Measurements from ENCODE around the gene VARS1. TPM values are rescaled to one million over a fixed set of nuclear protein-coding genes. Genes with fewer than 3 reads are reported as not detected.

VARS1 gene
- total and polyA plus RNA-seq, 2 of the 8 experiments (the other 6 are each of a cell fraction or from before 2014, with no cell fraction given): 53.5 to 162 TPM

DNA sequence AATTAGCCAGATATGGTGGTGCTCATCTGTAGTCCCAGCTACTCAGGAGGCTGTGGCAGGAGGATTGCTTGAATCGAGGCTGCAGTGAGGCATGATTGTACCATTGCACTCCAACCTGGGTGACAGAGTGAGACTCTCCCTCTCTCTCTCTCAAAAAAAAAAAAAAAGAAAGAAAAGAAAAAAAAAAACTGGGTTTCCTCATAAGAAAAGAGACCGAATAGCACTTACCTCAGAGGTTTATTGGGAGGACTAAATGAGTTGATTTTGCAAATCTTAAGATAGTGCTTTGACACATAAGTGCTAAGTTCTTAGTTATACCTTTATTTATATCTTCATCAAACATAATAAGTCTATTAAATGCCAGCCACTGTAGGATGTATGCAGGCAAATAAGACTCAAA is 24.7 kb downstream of the VARS1 start:
- CTCF ChIA-PET (ENCODE audit: partially characterized antibody): interaction anchor here (0.6 to 14.4 kb wide), 18 partner anchors 14 to 97 kb away, joined by 3 to 228 read pairs (median 12); partner anchors contain the start of genes DDAH2, HSPA1B, MPIG6B and MSH5
- no peaks in the 10 kb centered on the region for H3K27me3 ChIP-seq (replicated peaks in 1 of 4; ENCODE audit: control insufficient read depth in 3 of 4, extremely low read depth in 1 of 4, insufficient read depth in 3 of 4, low read length in 3 of 4)
- no peak overlapping the region for H3K56ac ChIP-seq (replicated peaks; ENCODE audit: insufficient read length, low read depth, low read length)
- H3K4me3 ChIP-seq (ENCODE audit: extremely low read depth in 1 of 4, insufficient read depth in 2 of 4, low read depth in 3 of 4, low read length in 4 of 4): no peak overlapping the region
- POLR2A ChIA-PET (ENCODE audit: partially characterized antibody): interaction anchor here (0.6 to 2.8 kb wide), 9 partner anchors 10 to 1604 kb away, joined by 3 to 10 read pairs (median 7); partner anchors contain the start of genes HSPA1A, HSPA1L, MSH5 and VARS1
- 74% methylated on average over 2 of the region's 2 CpGs; no CpG with 5 or more reads in 1 of the 2 experiments for WGBS, 2 experiments (ENCODE audit: extremely low coverage in 1 of 2, insufficient coverage in 1 of 2, insufficient read length in 1 of 2, insufficient replicate concordance in 2 of 2, low coverage in 1 of 2, low lambda C conversion rate in 2 of 2, missing lambda C conversion rate in 1 of 2)
- H4K91ac ChIP-seq (replicated peaks; ENCODE audit: insufficient read length, low read length): no peak overlapping the region
- no peaks in the 10 kb centered on the region for H3K79me2 ChIP-seq (ENCODE audit: control insufficient read depth in 1 of 2, insufficient read depth in 2 of 2, low read length in 2 of 2)
- no peaks in the 10 kb centered on the region for H3K9me3 ChIP-seq (ENCODE audit: insufficient read depth in 2 of 2, low read depth in 1 of 2, low read length in 1 of 2)
- no peak overlapping the region for H3K14ac ChIP-seq (ENCODE audit: insufficient read length)
- H3K27ac ChIP-seq (ENCODE audit: low read depth, low read length): no peak overlapping the region
- no peak overlapping the region for H4K8ac ChIP-seq (ENCODE audit: extremely low read depth, insufficient read depth, low read length)
- no peaks in the 10 kb centered on the region for H3K79me1 ChIP-seq (ENCODE audit: low read depth, low read length)
- H2BK120ac ChIP-seq (replicated peaks; ENCODE audit: low read depth, low read length): no peak overlapping the region
- no peaks in the 10 kb centered on the region for H4K20me1 ChIP-seq (replicated peaks in 1 of 2; ENCODE audit: control insufficient read depth in 1 of 2, insufficient read depth in 2 of 2, low read length in 2 of 2)
- no peak overlapping the region for H2BK5ac ChIP-seq (ENCODE audit: low read depth, low read length)
- 0 out of 2 replicates have a peak, but pooled peaks cover 3% of the 10 kb centered on the region for H3K23me2 ChIP-seq (ENCODE audit: low read depth, low read length)
- no peak overlapping the region for H2AK5ac ChIP-seq (ENCODE audit: low read depth, low read length)
- no peak for FAIRE-seq
- H3K4ac ChIP-seq (replicated peaks; ENCODE audit: insufficient read length, low read depth, low read length): no peak overlapping the region
- H2BK15ac ChIP-seq (ENCODE audit: low read length): no peak overlapping the region
- H2BK12ac ChIP-seq (ENCODE audit: low read depth, low read length): no peak overlapping the region
- H3K23ac ChIP-seq (ENCODE audit: insufficient read length): no peak overlapping the region
- no peak for DNase-seq (ENCODE audit: low read depth in 1 of 2, low spot score in 2 of 2)
- H3K9ac ChIP-seq (replicated peaks in 1 of 4; ENCODE audit: extremely low read depth in 1 of 4, low read depth in 3 of 4, low read length in 3 of 4): no peak overlapping the region
- H3K4me2 ChIP-seq (ENCODE audit: insufficient read depth in 1 of 2, low read depth in 2 of 2, low read length in 2 of 2): no peak overlapping the region
- no peak overlapping the region for H4K5ac ChIP-seq (ENCODE audit: insufficient read length, low read depth, low read length)
- H3K18ac ChIP-seq (ENCODE audit: extremely low read depth, low read length): no peak overlapping the region
- H3K36me3 ChIP-seq (ENCODE audit: control insufficient read depth in 2 of 4, insufficient read depth in 4 of 4, low read length in 3 of 4): no peaks in the 10 kb centered on the region
- H2AFZ ChIP-seq (ENCODE audit: low read length): no peak overlapping the region
- no peak overlapping the region for H2BK20ac ChIP-seq (ENCODE audit: low read length)
- peaks cover 0 to 5% (median under 1%) of the 10 kb centered on the region in 4 experiments; a peak in 4 of 7 replicates for H3K4me1 ChIP-seq (replicated peaks in 1 of 4; ENCODE audit: control insufficient read depth in 3 of 4, insufficient read depth in 4 of 4, low read length in 3 of 4)
- no peak for TF ChIP-seq RNF2 (IDR thresholded peaks at IDR 0.05; ENCODE audit: borderline replicate concordance, low read depth, low read length, missing control alignments, poor library complexity, severe bottlenecking)
- TF ChIP-seq GABPA (IDR thresholded peaks at IDR 0.05; ENCODE audit: borderline replicate concordance, insufficient read depth, low read length): no peak
- TF ChIP-seq, protein P1, sequence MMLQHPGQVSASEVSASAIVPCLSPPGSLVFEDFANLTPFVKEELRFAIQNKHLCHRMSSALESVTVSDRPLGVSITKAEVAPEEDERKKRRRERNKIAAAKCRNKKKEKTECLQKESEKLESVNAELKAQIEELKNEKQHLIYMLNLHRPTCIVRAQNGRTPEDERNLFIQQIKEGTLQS (IDR thresholded peaks at IDR 0.05; ENCODE audit: insufficient read depth, low read depth, low read length): no peak
- TF ChIP-seq RXRA (IDR thresholded peaks at IDR 0.05; ENCODE audit: insufficient read depth, low read depth, low read length): no peak
- TF ChIP-seq CHD1 (IDR thresholded peaks at IDR 0.05; ENCODE audit: low read depth, low read length): no peak
- TF ChIP-seq NANOG (IDR thresholded peaks at IDR 0.05; ENCODE audit: insufficient read depth, low read depth, low read length, poor library complexity, severe bottlenecking): no peak
- TF ChIP-seq, protein P2, sequence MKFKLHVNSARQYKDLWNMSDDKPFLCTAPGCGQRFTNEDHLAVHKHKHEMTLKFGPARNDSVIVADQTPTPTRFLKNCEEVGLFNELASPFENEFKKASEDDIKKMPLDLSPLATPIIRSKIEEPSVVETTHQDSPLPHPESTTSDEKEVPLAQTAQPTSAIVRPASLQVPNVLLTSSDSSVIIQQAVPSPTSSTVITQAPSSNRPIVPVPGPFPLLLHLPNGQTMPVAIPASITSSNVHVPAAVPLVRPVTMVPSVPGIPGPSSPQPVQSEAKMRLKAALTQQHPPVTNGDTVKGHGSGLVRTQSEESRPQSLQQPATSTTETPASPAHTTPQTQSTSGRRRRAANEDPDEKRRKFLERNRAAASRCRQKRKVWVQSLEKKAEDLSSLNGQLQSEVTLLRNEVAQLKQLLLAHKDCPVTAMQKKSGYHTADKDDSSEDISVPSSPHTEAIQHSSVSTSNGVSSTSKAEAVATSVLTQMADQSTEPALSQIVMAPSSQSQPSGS (IDR thresholded peaks at IDR 0.05; ENCODE audit: low read length): no peak
